Keratinocyte (primary cell): Measurements from ENCODE around the gene UBE2C. TPM values are rescaled to one million over a fixed set of nuclear protein-coding genes. Genes with fewer than 3 reads are reported as not detected.

Source experiments
- DNase-seq: peaks from one replicate; pipeline ENCODE4 v3.0.0-alpha.2; 2011; ENCODE audit warnings: low read depth, missing footprints, low spot score
- FAIRE-seq: peaks from 2 replicates; lab custom pipeline; 2011; peaks lifted over from hg19 to GRCh38; lab: Jason Lieb, UNC
- H2AFZ ChIP-seq: 2 replicates; pipeline ENCODE4 v1.6.0; 2012; ENCODE audit warnings: low read length, control low read depth, inconsistent platforms; ENCODE audit not compliant: control insufficient read depth
- H3K27ac ChIP-seq: 2 replicates; pipeline ENCODE4 v1.5.1; 2011; ENCODE audit warnings: low read length; ENCODE audit not compliant: control insufficient read depth, insufficient read depth
- H3K27me3 ChIP-seq: 3 replicates; pipeline ENCODE4 v1.6.0; 2011; ENCODE audit warnings: low read length; ENCODE audit not compliant: control insufficient read depth, insufficient read depth; ENCODE audit errors: extremely low read depth
- H3K36me3 ChIP-seq, 2 experiments: 2 replicates in 1 of 2; 3 replicates in 1 of 2; pipeline ENCODE4 v1.5.1; 2011; ENCODE audit warnings: low read length in 2 of 2, mild to moderate bottlenecking in 1 of 2; ENCODE audit not compliant: control insufficient read depth in 2 of 2, insufficient read depth in 2 of 2; ENCODE audit errors: extremely low read depth in 1 of 2
- H3K4me1 ChIP-seq: 3 replicates; pipeline ENCODE4 v1.5.1; 2011; ENCODE audit warnings: low read length; ENCODE audit not compliant: control insufficient read depth, insufficient read depth; ENCODE audit errors: extremely low read depth
- H3K4me2 ChIP-seq: 3 replicates; pipeline ENCODE4 v1.6.0; 2011; ENCODE audit warnings: low read depth, low read length; ENCODE audit not compliant: control insufficient read depth, insufficient read depth; ENCODE audit errors: extremely low read depth
- H3K4me3 ChIP-seq, 3 experiments: fragments of 200-600 bp in 1 of 3; sonication (generic) in 1 of 3; 2 replicates in 2 of 3; 3 replicates in 1 of 3; pipeline ENCODE4 v1.5.1; 2011 to 2016; ENCODE audit warnings: low read length in 3 of 3, mild to moderate bottlenecking in 3 of 3, control low read depth in 2 of 3, inconsistent platforms in 1 of 3, low read depth in 1 of 3, mixed read lengths in 1 of 3, mixed run types in 1 of 3, moderate library complexity in 1 of 3; ENCODE audit not compliant: control insufficient read depth in 2 of 3, insufficient read depth in 2 of 3; ENCODE audit errors: extremely low read depth in 1 of 3
- H3K79me2 ChIP-seq: 2 replicates; pipeline ENCODE4 v1.6.0; 2012; ENCODE audit warnings: low read length; ENCODE audit not compliant: control insufficient read depth, insufficient read depth
- H3K9ac ChIP-seq: 3 replicates; pipeline ENCODE4 v1.6.0; 2011; ENCODE audit warnings: low read length; ENCODE audit not compliant: control insufficient read depth, insufficient read depth; ENCODE audit errors: extremely low read depth
- H3K9me1 ChIP-seq: 3 replicates; pipeline ENCODE4 v1.6.0; 2011; ENCODE audit warnings: low read length; ENCODE audit not compliant: control insufficient read depth, insufficient read depth; ENCODE audit errors: extremely low read depth
- H3K9me3 ChIP-seq: 2 replicates; pipeline ENCODE4 v1.5.1; 2012; ENCODE audit warnings: low read depth, low read length; ENCODE audit not compliant: control insufficient read depth
- H4K20me1 ChIP-seq: 3 replicates; pipeline ENCODE4 v1.6.0; 2011; ENCODE audit warnings: low read length; ENCODE audit not compliant: control insufficient read depth, insufficient read depth; ENCODE audit errors: extremely low read depth
- CTCF ChIP-seq, 3 experiments: IDR thresholded peaks in 1 of 3; conservative IDR thresholded peaks in 1 of 3; optimal IDR thresholded peaks in 1 of 3; 2 replicates in 2 of 3; 3 replicates in 1 of 3; pipeline versions ENCODE3 to v1.5.1; 2011; ENCODE audit warnings: low read length in 3 of 3, mild to moderate bottlenecking in 3 of 3, moderate library complexity in 2 of 3, control low read depth in 1 of 3, inconsistent platforms in 1 of 3; ENCODE audit not compliant: insufficient read depth in 2 of 3; ENCODE audit errors: extremely low read depth in 1 of 3
- EZH2 ChIP-seq: IDR thresholded peaks from one replicate; pipeline ENCODE4 v1.6.1; 2012; ENCODE audit warnings: inconsistent platforms, mild to moderate bottlenecking, low read length, moderate library complexity
- dilution Hi-C: fragments of 300-500 bp; cut with MboI; formaldehyde crosslinking; loops from one replicate; pipeline ENCODE4 v1.7.0; 2020; ENCODE audit warnings: low sequenced_read_pairs; ENCODE audit not compliant: extremely low pct_ligation_motif_present
- polyA plus RNA-seq, 5 experiments: library from polyadenylated mRNA; depleted of rRNA in 3 of 5; stranded (reverse) in 3 of 5; stranded (forward) in 1 of 5; unstranded in 1 of 5; fragments of >200 nt; gene quantifications; 1 replicate in 1 of 5; 2 replicates in 3 of 5; 3 replicates in 1 of 5; pipeline versions ENCODE4 v1.2.1 to v1.2.3, GENCODE V29; 2011 to 2012; ENCODE audit warnings: missing spikeins in 2 of 5, low read depth in 1 of 5, low replicate concordance in 1 of 5

The UBE2C gene
- polyA plus RNA-seq, 1 donor (not counting 4 experiments of a cell fraction or from before 2014, with no cell fraction given), result 46.6 TPM

GRCh38 chr20:45842169-45842812 is 29.8 kb downstream of the UBE2C start:
- H2AFZ ChIP-seq, result no peak overlapping the region

GRCh38 chr20:45843506-45843905 is 31.1 kb downstream of the UBE2C start:
- Histone ChIP-seq H3K36me3 (peaks cover 17 to 25% of the 10 kb centered on the region in 2 experiments), H3K9me1 (no peaks in the 10 kb centered on the region), H3K4me2 (no peak overlapping the region), H3K27ac (no peak overlapping the region), H3K9ac (no peak overlapping the region), H3K27me3 (no peaks in the 10 kb centered on the region), H4K20me1 (no peaks in the 10 kb centered on the region), H3K9me3 (no peaks in the 10 kb centered on the region), H3K4me1 (no peaks in the 10 kb centered on the region), H3K4me3 (no peak overlapping the region), H2AFZ (no peak overlapping the region), H3K79me2 (no peaks in the 10 kb centered on the region)
- no peak for FAIRE-seq
- DNase-seq, result no peak
- TF ChIP-seq CTCF (optimal IDR thresholded peaks at IDR 0.05 in 1 of 3, IDR thresholded peaks at IDR 0.05 in 1 of 3, conservative IDR thresholded peaks at IDR 0.05 in 1 of 3; ENCODE audit: extremely low read depth in 1 of 3, insufficient read depth in 2 of 3, low read length in 3 of 3) (no peak), EZH2 (no peak)
- dilution Hi-C loops, result no loop called here

More at GRCh38 chr20:45842169-45842812, 29.8 kb downstream of the UBE2C start:
- H3K9me1 ChIP-seq, result no peaks in the 10 kb centered on the region
- DNase-seq (no peak), FAIRE-seq (no peak)
- H3K4me1 ChIP-seq, result no peaks in the 10 kb centered on the region
- TF ChIP-seq CTCF (optimal IDR thresholded peaks at IDR 0.05 in 1 of 3, IDR thresholded peaks at IDR 0.05 in 1 of 3, conservative IDR thresholded peaks at IDR 0.05 in 1 of 3; ENCODE audit: extremely low read depth in 1 of 3, insufficient read depth in 2 of 3, low read length in 3 of 3), result no peak
- TF ChIP-seq EZH2, result no peak
- H3K79me2 ChIP-seq, result no peaks in the 10 kb centered on the region
- dilution Hi-C loops, result no loop called here
- H4K20me1 ChIP-seq, result no peaks in the 10 kb centered on the region
- H3K9ac ChIP-seq, result no peak overlapping the region
- H3K9me3 ChIP-seq, result no peaks in the 10 kb centered on the region
- no peak overlapping the region for H3K4me3 ChIP-seq
- H3K27me3 ChIP-seq, result no peaks in the 10 kb centered on the region
- H3K27ac ChIP-seq, result no peak overlapping the region
- no peak overlapping the region for H3K4me2 ChIP-seq
- H3K36me3 ChIP-seq, result peaks cover 17 to 25% of the 10 kb centered on the region in 2 experiments
